ENCODE data around the gene PRR7. TPM values are rescaled to one million over a fixed set of nuclear protein-coding genes. Genes with fewer than 3 reads are reported as not detected.
A peak's percentile ranks its signal among the peaks of the same experiment; 100 is the strongest.

PRR7 gene
- total RNA-seq, 1 donor from 2014 or later: 1.7 TPM

DNA sequence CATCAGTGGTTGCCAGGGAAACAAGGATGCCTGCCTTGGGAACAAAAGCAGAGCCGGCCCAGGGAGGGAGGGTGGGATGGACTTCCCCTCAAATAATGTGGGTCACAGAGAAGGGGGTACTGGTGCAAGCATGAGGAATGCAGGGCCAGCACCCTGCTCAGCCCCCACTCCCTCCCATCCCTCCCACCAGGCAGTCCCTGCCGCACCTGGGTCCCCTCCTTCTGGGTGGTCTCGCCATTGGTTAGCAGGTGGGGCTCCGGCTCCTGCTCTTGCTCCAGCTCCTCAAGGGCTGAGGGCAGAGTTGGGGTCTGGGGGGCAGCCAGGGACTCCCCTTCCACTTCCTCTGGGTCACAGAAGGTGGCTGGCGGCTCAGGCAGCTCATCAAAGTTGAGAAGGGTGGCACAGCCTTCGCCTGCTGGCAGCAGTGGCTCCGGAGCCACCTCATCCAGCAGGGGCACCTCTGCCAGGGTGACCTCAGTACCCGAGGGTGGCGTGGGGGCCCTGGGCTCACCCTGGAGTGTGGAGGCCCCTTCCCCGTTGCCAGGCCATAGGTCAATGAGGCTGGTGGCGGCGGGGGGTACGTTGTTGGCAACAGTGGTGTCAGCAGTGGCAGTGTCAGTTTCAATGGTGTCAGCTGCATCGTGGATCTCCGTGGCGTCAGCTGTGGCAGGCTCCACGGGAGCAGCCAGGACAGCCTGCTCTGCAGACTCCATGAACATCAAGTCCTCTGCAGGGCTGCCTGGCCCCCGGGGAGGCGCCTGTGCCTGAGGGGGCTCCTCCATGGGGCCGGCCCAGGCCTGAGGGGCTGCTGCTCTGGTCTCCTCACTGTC, 11.5 kb downstream of the PRR7 start:
- Histone ChIP-seq H3K27me3 (ENCODE audit: low read depth) (no peaks in the 10 kb centered on the region), H3K36me3 (peaks cover 19% of the 10 kb centered on the region), H3K4me1 (peaks cover 40% of the 10 kb centered on the region), H3K4me3 (no peak overlapping the region), H3K9me3 (no peaks in the 10 kb centered on the region), H3K27ac (peak overlapping the region; percentile 6)
- DNase-seq (no peak), ATAC-seq (no peak)
- intact Hi-C loops (cut with DNase I): loop anchor here (10.0 kb wide), 1 partner anchor 53 kb away; the partner anchor contains the start of genes F12 and PFN3
- TF ChIP-seq, protein P1, sequence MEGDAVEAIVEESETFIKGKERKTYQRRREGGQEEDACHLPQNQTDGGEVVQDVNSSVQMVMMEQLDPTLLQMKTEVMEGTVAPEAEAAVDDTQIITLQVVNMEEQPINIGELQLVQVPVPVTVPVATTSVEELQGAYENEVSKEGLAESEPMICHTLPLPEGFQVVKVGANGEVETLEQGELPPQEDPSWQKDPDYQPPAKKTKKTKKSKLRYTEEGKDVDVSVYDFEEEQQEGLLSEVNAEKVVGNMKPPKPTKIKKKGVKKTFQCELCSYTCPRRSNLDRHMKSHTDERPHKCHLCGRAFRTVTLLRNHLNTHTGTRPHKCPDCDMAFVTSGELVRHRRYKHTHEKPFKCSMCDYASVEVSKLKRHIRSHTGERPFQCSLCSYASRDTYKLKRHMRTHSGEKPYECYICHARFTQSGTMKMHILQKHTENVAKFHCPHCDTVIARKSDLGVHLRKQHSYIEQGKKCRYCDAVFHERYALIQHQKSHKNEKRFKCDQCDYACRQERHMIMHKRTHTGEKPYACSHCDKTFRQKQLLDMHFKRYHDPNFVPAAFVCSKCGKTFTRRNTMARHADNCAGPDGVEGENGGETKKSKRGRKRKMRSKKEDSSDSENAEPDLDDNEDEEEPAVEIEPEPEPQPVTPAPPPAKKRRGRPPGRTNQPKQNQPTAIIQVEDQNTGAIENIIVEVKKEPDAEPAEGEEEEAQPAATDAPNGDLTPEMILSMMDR (IDR thresholded peaks at IDR 0.05): no peak

DNA sequence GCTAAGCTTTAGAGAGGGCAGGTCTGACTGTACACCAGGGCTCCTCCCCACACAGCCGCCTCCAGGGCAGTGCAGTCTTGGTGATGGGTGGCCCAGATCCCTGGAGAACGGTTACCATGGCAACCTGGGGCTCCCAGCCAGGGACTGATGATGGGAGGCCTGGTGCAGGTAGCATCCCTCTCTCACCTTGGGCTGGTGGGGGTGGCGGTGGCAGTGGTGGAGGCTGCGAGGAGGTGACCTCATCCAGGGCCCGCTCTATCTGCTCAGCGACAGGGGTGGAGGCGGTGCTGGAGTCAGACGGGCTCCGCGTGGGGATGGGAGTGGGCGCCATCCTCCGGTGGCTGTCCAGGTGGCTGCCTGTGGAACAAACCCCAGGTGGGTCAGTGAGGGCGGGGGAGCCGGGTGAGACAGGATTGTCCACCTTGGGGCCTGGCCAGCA, 12.3 kb downstream of the PRR7 start:
- H3K4me1 ChIP-seq: peaks cover 38% of the 10 kb centered on the region
- no peak overlapping the region for H3K4me3 ChIP-seq
- ATAC-seq (no peak), DNase-seq (no peak)
- H3K27me3 ChIP-seq (ENCODE audit: low read depth): no peaks in the 10 kb centered on the region
- TF ChIP-seq, protein P1 (IDR thresholded peaks at IDR 0.05): no peak
- peaks cover 19% of the 10 kb centered on the region for H3K36me3 ChIP-seq
- no peak overlapping the region for H3K27ac ChIP-seq
- intact Hi-C loops (cut with DNase I): loop anchor here (10.0 kb wide), 1 partner anchor 54 kb away; the partner anchor contains the start of genes F12 and PFN3
- no peaks in the 10 kb centered on the region for H3K9me3 ChIP-seq

DNA sequence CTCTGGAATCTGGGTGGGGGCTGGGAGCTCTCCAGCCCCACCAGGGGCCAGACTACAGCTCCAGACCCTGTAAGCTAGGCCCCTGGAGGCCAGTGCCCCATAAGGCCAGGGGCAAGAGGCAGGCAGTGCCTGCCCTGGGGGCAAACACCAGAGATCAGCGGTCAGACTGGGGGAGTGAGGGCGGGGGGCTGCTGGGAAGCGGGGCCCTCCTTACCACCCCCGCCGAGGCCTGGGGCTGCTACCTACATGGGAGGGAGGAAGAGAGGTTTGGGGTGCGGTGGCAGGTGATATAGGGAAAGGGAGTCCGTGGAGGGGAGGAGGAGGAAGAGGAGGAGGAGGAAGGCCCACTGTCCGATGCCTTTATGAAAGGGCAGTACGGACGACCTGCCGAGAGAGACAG, 12.7 kb downstream of the PRR7 start:
- Histone ChIP-seq H3K27ac (no peak overlapping the region), H3K4me1 (peaks cover 33% of the 10 kb centered on the region), H3K9me3 (no peaks in the 10 kb centered on the region), H3K27me3 (ENCODE audit: low read depth) (no peaks in the 10 kb centered on the region), H3K4me3 (no peak overlapping the region), H3K36me3 (peaks cover 19% of the 10 kb centered on the region)
- no peak for ATAC-seq
- no peak for DNase-seq
- intact Hi-C loops (cut with DNase I): loop anchor here (10.0 kb wide), 1 partner anchor 55 kb away; the partner anchor contains the start of genes F12 and PFN3
- TF ChIP-seq, protein P1 (IDR thresholded peaks at IDR 0.05): no peak

DNA sequence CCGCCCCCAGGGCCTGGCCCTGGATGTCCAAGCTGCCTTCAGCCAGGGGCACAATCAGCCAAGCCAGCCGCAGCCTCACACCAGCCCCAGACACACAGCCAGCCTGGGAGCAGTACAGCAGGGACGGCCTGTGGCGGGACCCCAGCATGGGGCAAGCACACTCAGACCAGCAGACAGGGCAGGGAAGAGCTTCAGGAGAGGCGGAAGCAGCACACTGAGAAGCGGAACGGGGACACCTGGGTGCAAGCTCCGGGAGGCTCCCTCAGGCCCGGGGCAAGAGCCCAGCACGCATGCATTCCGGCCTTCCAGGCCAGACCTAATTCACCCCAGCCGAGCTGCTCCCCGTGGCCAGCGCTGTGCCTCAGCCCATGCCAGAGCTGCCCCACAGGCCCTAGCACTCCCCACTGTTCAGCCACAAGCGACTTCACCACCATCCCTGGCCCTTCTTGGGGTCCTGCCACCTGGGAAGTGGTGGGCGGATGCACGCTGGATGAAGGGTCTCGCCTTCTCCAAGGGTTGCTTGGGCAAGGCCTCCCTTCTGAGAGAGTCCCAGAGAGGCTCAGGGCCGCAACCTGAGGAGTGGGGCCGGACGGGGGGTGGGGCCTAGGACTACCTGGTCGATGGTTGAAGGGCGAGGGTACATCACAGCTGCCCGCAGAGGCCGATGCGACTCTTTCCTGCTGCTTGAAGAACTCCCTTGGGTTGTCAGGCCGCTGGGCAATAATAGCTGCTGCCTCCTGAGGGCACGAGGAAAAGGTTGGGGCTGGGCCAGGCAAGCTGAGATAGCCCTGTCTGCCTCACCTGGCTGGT, 13.4 kb downstream of the PRR7 start:
- Histone ChIP-seq H3K36me3 (peaks cover 19% of the 10 kb centered on the region), H3K4me1 (peaks cover 33% of the 10 kb centered on the region), H3K9me3 (no peaks in the 10 kb centered on the region), H3K27ac (no peak overlapping the region), H3K4me3 (no peak overlapping the region), H3K27me3 (ENCODE audit: low read depth) (no peaks in the 10 kb centered on the region)
- DNase-seq: no peak
- ATAC-seq: no peak
- TF ChIP-seq, protein P1 (IDR thresholded peaks at IDR 0.05): no peak
- intact Hi-C loops (cut with DNase I): loop anchor here (10.0 kb wide), 1 partner anchor 55 kb away; the partner anchor contains the start of genes F12 and PFN3

DNA sequence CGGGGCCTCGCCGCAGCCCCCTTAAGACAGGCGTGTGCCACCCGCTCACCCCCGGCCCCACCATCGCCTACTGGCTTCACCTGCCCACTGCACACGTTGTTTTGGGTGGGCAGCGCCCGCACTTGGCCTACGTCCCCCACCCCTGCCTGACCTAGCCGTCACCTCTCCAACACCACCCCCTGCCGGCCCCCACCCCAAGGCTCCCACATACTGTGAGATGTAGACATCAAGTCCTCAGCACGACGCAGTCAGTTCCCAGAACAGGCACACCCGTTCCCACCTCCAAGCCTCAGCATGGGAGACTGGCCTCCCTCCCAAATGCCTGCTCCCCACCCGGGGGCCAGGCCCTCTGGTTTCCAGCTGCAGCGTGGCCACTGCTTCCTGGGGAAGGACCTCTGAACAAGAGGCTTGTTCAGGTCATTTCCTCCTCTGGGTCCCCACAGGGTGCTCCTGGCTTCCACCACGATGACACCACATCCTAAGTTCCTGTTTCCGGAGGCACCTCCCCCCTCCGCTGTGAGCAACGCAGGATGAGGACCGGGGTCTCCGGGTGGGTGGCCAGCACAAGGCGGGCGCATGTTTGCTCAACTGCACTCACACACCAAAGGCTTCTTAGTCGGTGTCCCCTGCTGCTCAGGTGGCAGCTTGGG, 15.5 kb downstream of the PRR7 start:
- intact Hi-C loops (cut with DNase I): no loop called here
- H3K36me3 ChIP-seq: peaks cover 38% of the 10 kb centered on the region
- TF ChIP-seq, protein P1 (IDR thresholded peaks at IDR 0.05): no peak
- H3K4me1 ChIP-seq: peaks cover 13% of the 10 kb centered on the region
- no peak overlapping the region for H3K4me3 ChIP-seq
- ATAC-seq (peak; percentile 37 to 38), DNase-seq (peak; percentile 62)
- no peaks in the 10 kb centered on the region for H3K9me3 ChIP-seq
- H3K27me3 ChIP-seq (ENCODE audit: low read depth): no peaks in the 10 kb centered on the region
- peak overlapping the region; percentile 58 for H3K27ac ChIP-seq

Data from lower lobe of right lung (tissue), 2 donors.